Activated T-cell treated with anti-CD3 and anti-CD28 coated beads for 1 hour (primary cell): ENCODE results near the gene CXCR5.
"Not testable (repeated sequence)": the region's sequence is repeated elsewhere in the genome, so short reads cannot be mapped to it uniquely, and the experiment has no call there.

Source experiments
- DNase-seq: peaks from one replicate; pipeline ENCODE4 v3.0.0-alpha.2; 2020; ENCODE audit warnings: low read depth

Gene CXCR5, protein sequence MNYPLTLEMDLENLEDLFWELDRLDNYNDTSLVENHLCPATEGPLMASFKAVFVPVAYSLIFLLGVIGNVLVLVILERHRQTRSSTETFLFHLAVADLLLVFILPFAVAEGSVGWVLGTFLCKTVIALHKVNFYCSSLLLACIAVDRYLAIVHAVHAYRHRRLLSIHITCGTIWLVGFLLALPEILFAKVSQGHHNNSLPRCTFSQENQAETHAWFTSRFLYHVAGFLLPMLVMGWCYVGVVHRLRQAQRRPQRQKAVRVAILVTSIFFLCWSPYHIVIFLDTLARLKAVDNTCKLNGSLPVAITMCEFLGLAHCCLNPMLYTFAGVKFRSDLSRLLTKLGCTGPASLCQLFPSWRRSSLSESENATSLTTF

DNA sequence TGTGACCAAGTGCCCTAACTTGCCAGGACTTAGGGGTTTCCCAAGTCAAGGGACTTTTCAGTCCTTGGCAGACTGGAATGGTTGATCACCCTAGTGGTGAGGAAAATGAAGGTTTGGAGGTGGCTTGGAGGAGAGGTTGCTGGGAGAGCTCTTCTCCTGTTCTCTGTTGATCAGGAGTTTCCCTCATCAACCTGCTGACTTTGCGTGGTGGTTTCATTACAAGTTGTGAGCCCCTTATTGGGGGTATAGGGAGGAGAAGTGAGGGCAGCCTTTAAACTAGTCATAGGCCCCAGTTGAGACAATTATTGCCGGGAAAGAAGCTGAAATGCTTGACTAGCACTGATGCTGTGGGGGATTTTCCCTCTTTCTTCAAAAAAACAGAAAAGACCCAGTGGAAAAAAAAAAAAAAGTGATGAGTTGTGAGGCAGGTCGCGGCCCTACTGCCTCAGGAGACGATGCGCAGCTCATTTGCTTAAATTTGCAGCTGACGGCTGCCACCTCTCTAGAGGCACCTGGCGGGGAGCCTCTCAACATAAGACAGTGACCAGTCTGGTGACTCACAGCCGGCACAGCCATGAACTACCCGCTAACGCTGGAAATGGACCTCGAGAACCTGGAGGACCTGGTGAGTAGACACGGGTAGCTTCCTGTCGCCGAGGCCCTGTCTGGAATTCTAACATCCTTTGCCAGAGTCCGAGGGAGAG, at the start of gene CXCR5:
Gene CXCR5, plus strand, starts transcription at position 525 of the 704 bp plus-strand sequence. Its CDS starts 50 bp downstream, at position 575.
- no peak for DNase-seq

DNA sequence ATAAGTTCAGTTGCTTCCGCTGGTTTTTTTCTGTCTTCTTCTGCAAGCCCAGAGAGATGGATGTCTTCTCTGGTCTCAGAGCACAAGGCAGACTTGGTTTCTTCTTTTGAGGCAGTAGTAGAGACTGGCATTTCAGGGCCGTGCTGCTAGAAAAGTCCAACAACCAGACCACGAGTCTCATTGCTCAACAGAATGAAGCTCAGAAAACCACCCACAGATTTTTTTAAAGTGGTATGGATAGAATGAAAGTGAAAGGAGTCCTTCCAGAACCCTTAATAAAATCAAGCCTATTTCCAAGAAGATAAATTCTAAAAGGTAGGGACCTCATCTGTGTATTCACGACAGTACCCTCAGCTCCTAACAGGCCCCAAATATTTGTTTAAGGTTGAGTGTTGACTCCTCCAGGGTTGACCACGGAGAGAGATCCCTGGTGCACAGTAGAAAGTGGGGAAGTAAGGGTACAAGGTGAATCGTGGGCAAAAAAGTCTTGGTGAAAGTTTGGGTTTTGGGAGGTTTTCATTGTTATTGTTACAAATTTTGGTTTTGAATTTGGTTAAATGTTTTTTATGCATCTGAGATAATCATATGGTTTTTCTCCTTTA, 49.2 kb upstream of the CXCR5 start:
- no peak for DNase-seq

GRCh38 chr11:118837868-118838267, 45.8 kb upstream of the CXCR5 start:
- no peak for DNase-seq

GRCh38 chr11:118838905-118839553, 44.7 kb upstream of the CXCR5 start:
- DNase-seq: no peak

- DNase-seq: no peak
Measured at GRCh38 chr11:118841469-118842242, 42.0 kb upstream of the CXCR5 start.

GRCh38 chr11:118842369-118842768, 41.3 kb upstream of the CXCR5 start:
- no peak for DNase-seq

- not testable (repeated sequence) for DNase-seq
Measured at GRCh38 chr11:118842843-118843242, 40.8 kb upstream of the CXCR5 start.

GRCh38 chr11:118843565-118843964, 40.1 kb upstream of the CXCR5 start:
- no peak for DNase-seq

DNA sequence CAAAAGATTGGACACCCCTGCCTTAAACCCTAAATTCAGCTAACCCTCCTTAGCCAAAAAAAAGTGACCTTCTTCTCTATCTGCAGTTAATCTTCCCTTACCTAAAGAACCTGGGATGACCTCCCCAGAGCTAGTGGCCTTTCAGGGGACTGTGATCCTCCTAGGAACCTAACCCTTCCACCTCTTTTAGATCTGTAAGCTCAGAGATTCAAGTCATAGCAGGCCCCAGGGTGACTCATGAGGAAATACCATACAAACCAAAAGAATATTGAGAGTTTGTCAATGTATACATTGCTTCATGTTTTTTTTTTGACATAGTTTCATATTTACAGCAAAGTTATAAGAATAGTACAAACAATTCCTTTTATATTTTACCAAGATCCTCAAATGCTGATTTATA, 38.3 kb upstream of the CXCR5 start:
- no peak for DNase-seq

DNA sequence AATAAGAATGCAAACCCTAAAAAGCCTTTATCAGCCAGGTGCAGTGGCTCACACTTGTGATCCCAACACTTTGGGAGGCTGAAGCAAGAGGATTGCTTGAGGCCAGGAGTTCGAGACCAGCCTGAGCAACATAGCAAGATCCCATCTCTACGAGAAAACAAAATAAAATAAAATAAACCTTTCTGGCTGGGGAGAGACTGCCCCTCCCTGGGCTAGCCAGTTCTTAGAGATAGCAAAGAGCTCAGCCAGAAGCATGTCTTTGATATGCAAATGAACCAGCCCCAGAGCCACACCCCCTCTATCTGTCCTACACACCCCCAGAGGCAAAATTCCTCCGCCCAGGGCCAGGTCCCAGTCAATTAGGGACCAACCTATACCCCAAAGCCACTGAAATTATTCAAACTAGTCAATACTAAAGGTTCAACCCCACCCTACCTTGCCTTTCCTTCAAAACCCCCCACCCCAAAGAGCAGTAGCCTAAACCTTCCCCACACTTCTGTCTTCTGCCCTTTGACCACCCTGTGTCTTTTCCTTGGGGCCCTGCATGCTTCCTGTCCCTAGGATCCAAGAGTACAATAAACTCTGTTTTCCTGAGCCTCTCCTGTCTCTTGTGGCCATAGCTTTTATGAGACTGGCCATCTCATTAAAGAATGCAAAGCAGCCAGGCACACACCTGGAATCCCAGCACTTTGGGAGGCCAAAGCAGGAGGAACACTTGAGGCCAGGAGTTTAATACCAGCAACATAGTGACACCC, 37.3 kb upstream of the CXCR5 start:
- no peak for DNase-seq

DNA sequence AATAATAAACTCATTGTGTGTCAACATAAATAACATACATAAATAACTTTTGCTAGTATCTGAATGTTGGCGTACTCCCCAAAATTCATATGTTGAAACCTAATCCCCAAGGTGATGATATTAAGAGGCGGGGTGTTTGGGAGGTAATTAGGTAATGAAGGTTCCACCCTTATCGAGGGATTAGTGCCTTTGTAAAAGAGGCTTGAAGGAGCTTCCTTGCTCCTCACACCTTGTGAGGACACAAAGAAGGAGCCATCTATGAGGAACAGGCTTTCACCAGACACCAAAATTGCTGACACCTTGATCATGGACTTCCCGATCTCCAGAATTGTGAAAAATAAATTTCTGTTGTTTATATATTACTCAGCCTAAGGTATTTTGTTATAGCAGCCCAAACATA, 33.9 kb upstream of the CXCR5 start:
- no peak for DNase-seq

DNA sequence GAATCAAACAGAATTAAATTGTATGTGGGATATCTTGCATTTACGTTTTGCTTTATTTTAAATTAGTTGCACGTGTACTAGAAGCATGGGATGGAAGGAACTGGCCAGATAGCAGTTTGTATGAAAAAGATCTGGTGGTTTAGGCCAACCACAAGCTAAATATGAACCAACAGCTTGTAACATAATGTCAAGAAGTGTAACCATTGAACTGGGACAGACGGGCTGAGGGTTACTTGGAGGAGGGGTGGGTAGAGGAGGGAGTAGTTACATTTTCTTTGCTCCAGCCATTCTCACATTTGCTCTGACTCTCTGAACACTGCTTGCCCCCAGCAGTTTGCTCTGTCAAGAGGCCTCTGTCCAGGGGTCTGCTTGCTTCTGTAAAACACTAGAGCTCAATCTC, 31.7 kb upstream of the CXCR5 start:
- DNase-seq: no peak

DNA sequence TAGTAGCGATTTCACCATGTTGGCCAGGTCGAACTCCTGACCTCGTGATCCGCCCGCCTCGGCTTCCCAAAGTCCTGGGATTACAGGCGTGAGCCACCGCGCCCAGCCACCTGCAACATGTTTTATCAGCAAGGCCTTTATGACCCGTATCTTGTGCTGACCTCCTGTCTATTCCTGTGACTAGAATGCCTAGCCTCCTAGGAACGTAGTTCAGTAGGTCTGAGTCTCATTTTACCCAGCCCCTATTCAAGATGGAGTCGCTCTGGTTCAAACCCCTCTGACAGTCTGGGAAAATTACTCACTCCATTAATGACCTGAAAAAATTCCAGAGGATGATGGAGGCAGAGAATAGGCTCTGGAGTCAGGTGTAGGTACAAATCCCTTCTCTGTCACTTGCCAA, 30.0 kb upstream of the CXCR5 start:
- DNase-seq: no peak

DNA sequence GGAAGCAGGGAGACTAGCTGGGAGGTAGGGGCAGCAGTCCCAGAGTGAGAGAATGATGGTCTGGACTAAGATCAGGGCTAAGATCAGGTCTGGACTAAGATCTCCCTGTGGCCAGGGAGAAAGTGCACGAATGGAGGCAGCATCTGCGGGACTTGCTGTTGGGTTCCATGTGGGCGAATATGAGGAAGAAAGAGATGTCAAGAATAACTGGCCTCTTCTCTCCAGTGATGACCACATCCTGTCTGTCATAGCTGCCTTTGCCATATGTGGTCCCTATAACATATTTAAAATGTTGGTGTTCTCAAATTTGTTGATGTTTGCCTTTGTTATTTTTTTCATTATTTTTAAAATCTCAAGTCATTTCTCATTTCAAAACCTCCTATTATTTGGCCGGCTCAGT, 27.4 kb upstream of the CXCR5 start:
- DNase-seq: no peak

DNA sequence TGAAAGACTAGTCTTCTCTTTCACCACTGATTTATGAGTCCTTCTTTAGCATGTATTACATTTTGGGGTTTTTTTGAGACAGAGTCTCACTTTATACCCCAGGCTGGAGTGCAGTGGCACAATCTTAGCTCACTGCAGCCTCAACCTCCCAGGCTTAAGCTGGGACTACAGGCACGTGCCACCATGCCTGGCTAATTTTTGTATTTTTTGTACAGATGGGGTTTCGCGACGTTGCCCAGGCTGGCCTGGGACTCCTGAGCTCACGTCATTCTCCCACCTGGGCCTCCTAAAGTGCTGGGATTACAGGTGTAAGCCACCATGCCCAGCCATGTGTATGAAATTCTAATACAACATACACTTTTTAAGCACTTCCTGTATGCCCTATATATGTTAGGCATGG, 26.3 kb upstream of the CXCR5 start:
- DNase-seq: no peak

DNA sequence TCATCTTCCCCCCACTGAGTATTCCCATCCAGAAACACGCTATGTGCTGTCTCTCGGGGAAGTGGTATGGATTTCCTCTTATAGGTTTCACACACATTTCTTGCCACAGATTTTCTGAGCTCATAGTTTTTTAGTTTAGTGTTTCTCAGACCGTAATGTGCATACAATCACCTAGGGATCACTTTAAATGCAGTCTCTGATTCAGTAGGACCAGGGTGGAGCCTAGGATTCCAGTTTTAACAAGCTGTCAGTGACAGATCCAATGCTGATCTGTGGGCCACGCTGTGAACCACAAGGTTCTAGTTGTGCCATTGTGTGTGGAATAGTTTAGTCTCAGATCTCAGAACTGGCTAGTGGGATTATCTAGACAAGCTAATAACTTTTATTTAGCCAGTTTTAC, 23.7 kb upstream of the CXCR5 start:
- no peak for DNase-seq

- no peak for DNase-seq
Measured at GRCh38 chr11:118868659-118869058, 15.0 kb upstream of the CXCR5 start.

GRCh38 chr11:118870396-118871343, 13.0 kb upstream of the CXCR5 start:
- DNase-seq: no peak

- DNase-seq: no peak
Measured at GRCh38 chr11:118872403-118872821, 11.3 kb upstream of the CXCR5 start.

GRCh38 chr11:118873804-118874203, 9.9 kb upstream of the CXCR5 start:
- DNase-seq: no peak
